ENCODE data around the gene GRID1.

Gene GRID1

DNA sequence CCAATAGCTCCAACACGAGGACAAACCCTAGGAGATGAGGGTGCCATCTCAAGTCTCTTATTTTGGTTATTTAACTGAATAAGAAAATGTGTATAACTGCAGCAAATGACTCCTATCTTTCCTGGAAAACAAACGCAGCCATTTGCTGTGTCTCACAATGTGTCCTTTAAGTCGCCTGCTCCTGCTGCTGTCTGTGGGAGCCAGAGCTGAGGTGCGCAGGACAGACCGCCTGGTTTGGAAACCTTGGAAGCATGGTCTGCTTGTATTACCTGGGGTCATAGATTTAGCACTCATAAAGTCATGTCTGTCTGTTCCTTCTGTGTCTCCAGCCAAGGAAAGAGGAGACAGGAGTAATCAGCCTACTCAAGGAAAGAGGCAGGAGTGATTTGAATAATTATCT is 760.2 kb downstream of the GRID1 start:
- Histone ChIP-seq H3K9ac (ENCODE audit: low read length) (no peak overlapping the region), H3K9me2 (replicated peaks; ENCODE audit: insufficient read depth, low read length) (no peaks in the 10 kb centered on the region), H2AFZ (ENCODE audit: low read length) (no peak overlapping the region), H3F3A (ENCODE audit: insufficient read depth, low read length) (no peaks in the 10 kb centered on the region), H4K20me1 (ENCODE audit: insufficient read depth, low read length) (no peaks in the 10 kb centered on the region), H3K4me3 (ENCODE audit: low read length) (no peak overlapping the region), H3K9me3 (replicated peaks; ENCODE audit: insufficient read depth, low read length) (no peaks in the 10 kb centered on the region), H3K27ac (ENCODE audit: low read length) (no peak overlapping the region), H3K27me3 (replicated peaks; ENCODE audit: insufficient read depth, low read length) (no peaks in the 10 kb centered on the region), H3K79me2 (ENCODE audit: low read length) (no peaks in the 10 kb centered on the region), H3K4me1 (ENCODE audit: low read length) (no peaks in the 10 kb centered on the region), H3K36me3 (replicated peaks; ENCODE audit: insufficient read depth, low read length) (no peaks in the 10 kb centered on the region), H3K4me2 (ENCODE audit: low read depth, low read length) (no peak overlapping the region)
- no peak for DNase-seq
- TF ChIP-seq CTCF (IDR thresholded peaks at IDR 0.05; ENCODE audit: low read length) (no peak), EZH2phosphoT487 (IDR thresholded peaks at IDR 0.05; ENCODE audit: low read length) (no peak), EZH2 (optimal IDR thresholded peaks at IDR 0.05; ENCODE audit: low read depth, low read length) (no peak)

DNA sequence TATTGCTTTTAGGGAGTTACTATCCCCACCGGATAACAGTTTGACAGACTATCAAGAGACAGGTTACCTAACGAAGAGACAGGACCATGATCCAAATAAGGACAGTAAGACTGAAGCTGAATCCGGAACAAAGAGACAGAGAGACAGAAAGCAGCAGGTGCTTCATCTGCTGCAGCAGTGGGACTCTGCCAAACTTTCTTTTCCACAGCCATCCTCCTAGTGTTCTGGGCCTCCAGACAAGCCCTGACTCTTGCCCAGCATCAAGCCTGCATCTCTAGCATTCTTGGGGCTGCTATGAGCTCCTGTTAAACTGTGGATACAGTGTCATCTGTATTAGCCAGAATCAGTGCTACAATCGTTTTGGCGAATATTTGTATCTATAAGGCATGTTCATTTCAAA is 761.7 kb downstream of the GRID1 start:
- Histone ChIP-seq H3K4me1 (ENCODE audit: low read length) (no peaks in the 10 kb centered on the region), H3K36me3 (replicated peaks; ENCODE audit: insufficient read depth, low read length) (no peaks in the 10 kb centered on the region), H3K9me3 (replicated peaks; ENCODE audit: insufficient read depth, low read length) (no peaks in the 10 kb centered on the region), H4K20me1 (ENCODE audit: insufficient read depth, low read length) (no peaks in the 10 kb centered on the region), H3K27ac (ENCODE audit: low read length) (no peak overlapping the region), H3K9me2 (replicated peaks; ENCODE audit: insufficient read depth, low read length) (no peaks in the 10 kb centered on the region), H3K27me3 (replicated peaks; ENCODE audit: insufficient read depth, low read length) (no peaks in the 10 kb centered on the region), H3K4me3 (ENCODE audit: low read length) (no peak overlapping the region), H3K9ac (ENCODE audit: low read length) (no peak overlapping the region), H3K4me2 (ENCODE audit: low read depth, low read length) (no peak overlapping the region), H3K79me2 (ENCODE audit: low read length) (no peaks in the 10 kb centered on the region), H2AFZ (ENCODE audit: low read length) (no peak overlapping the region), H3F3A (ENCODE audit: insufficient read depth, low read length) (no peaks in the 10 kb centered on the region)
- TF ChIP-seq CTCF (IDR thresholded peaks at IDR 0.05; ENCODE audit: low read length) (no peak), EZH2phosphoT487 (IDR thresholded peaks at IDR 0.05; ENCODE audit: low read length) (no peak), EZH2 (optimal IDR thresholded peaks at IDR 0.05; ENCODE audit: low read depth, low read length) (no peak)
- DNase-seq: no peak

DNA sequence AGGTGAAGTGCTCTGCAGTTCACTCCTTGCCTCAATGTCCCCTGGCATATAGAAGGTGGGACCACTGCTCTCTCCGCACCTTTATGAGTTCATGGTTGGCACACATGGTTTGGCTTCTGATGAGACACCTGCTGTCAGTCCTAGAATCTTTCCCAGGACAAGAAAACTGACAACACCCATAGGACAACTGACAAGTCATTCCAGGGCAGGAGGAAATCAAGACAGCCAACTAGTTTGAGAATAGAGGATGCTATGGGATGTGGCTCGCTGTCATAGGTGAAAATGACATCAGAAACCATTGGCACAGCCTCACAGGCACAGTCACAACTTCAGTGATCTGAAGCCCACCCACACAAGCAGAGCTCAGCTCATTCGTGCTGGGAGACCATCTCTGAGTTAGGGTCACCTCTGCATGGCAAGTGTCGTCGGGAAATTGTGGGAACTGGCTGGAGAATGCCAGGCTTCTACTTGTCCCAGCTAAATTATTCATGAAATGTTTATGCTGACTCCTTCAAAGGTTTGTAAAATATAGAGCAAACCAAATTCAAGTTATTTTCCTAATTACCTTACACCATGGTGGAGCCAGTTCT is 762.4 kb downstream of the GRID1 start:
- DNase-seq: no peak
- no peaks in the 10 kb centered on the region for H3F3A ChIP-seq (ENCODE audit: insufficient read depth, low read length)
- H3K9me3 ChIP-seq (replicated peaks; ENCODE audit: insufficient read depth, low read length): no peaks in the 10 kb centered on the region
- H3K4me3 ChIP-seq (ENCODE audit: low read length): no peak overlapping the region
- no peaks in the 10 kb centered on the region for H3K27me3 ChIP-seq (replicated peaks; ENCODE audit: insufficient read depth, low read length)
- no peak overlapping the region for H3K4me2 ChIP-seq (ENCODE audit: low read depth, low read length)
- no peaks in the 10 kb centered on the region for H3K79me2 ChIP-seq (ENCODE audit: low read length)
- no peaks in the 10 kb centered on the region for H3K36me3 ChIP-seq (replicated peaks; ENCODE audit: insufficient read depth, low read length)
- no peak for TF ChIP-seq EZH2phosphoT487 (IDR thresholded peaks at IDR 0.05; ENCODE audit: low read length)
- TF ChIP-seq CTCF (IDR thresholded peaks at IDR 0.05; ENCODE audit: low read length): no peak
- TF ChIP-seq EZH2 (optimal IDR thresholded peaks at IDR 0.05; ENCODE audit: low read depth, low read length): no peak
- no peaks in the 10 kb centered on the region for H3K9me2 ChIP-seq (replicated peaks; ENCODE audit: insufficient read depth, low read length)
- no peak overlapping the region for H3K27ac ChIP-seq (ENCODE audit: low read length)
- H4K20me1 ChIP-seq (ENCODE audit: insufficient read depth, low read length): no peaks in the 10 kb centered on the region
- no peaks in the 10 kb centered on the region for H3K4me1 ChIP-seq (ENCODE audit: low read length)
- H2AFZ ChIP-seq (ENCODE audit: low read length): no peak overlapping the region
- no peak overlapping the region for H3K9ac ChIP-seq (ENCODE audit: low read length)
